Activated T-helper 2 cell treated with anti-CD3 and anti-CD28 coated beads, Interferon-gamma antibody, Interleukin-2, Interleukin-4, amounts not matched to agents 10 μg/mL and 5 μg/mL and 100 μg/mL, durations not matched to agents 14 hours and 24 hours and 36 hours (primary cell): Measurements from ENCODE around the gene RUNX2. TPM values are rescaled to one million over a fixed set of nuclear protein-coding genes. Genes with fewer than 3 reads are reported as not detected.

Source experiments
- DNase-seq: peaks from one replicate; pipeline ENCODE4 v3.0.0; 2021; ENCODE audit warnings: low spot score
- H3K27ac Mint-ChIP-seq: one replicate; pipeline ENCODE4 v1.8.0; 2021; ENCODE audit warnings: mixed read lengths
- H3K27me3 Mint-ChIP-seq: one replicate; pipeline ENCODE4 v1.8.0; 2021; ENCODE audit warnings: low read depth, mixed read lengths
- H3K36me3 Mint-ChIP-seq: one replicate; pipeline ENCODE4 v1.8.0; 2021; ENCODE audit warnings: low read depth, mixed read lengths
- H3K4me1 Mint-ChIP-seq: one replicate; pipeline ENCODE4 v1.8.0; 2021; ENCODE audit warnings: low read depth, mixed read lengths
- H3K4me3 Mint-ChIP-seq: one replicate; pipeline ENCODE4 v1.8.0; 2021; ENCODE audit warnings: low read depth, mild to moderate bottlenecking, moderate library complexity, mixed read lengths
- H3K9me3 Mint-ChIP-seq: one replicate; pipeline ENCODE4 v1.8.0; 2021; ENCODE audit warnings: mixed read lengths
- intact Hi-C: fragments of 100-400 bp; cut with micrococcal nuclease; formaldehyde crosslinking; loops from one replicate; pipeline ENCODE4 v1.15.1; 2023
- total RNA-seq: library from RNA; stranded (reverse); gene quantifications from 2 replicates; pipeline ENCODE4 v1.2.3, GENCODE V29; 2022

Gene RUNX2
- total RNA-seq, 1 donor from 2014 or later: 60.8 TPM

DNA sequence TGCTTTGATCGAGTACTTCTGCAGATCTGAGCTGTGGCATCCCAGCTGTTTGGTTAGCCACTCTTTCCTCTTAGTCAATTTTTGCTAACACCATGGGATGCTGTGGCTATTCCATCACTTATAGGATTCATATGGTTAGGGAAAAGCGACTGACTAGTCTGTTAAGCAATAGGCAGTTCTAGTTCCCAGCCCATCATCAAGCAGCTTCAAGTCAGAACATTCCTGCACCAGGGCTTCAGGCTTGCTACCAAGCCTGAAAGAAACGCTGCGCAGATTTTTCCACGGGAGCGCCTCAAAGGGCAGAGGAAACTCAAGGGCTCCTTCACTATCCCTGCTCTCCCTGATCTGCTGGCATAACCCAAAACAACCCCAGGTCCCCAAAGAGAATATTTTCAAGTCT, 209.4 kb downstream of the RUNX2 start:
- H3K4me1 Mint-ChIP-seq: peaks cover 65% of the 10 kb centered on the region
- no peaks in the 10 kb centered on the region for H3K27me3 Mint-ChIP-seq
- no peak overlapping the region for H3K27ac Mint-ChIP-seq
- H3K36me3 Mint-ChIP-seq: peaks cover 97% of the 10 kb centered on the region
- H3K9me3 Mint-ChIP-seq: no peaks in the 10 kb centered on the region
- DNase-seq: no peak
- intact Hi-C loops: no loop called here
- no peak overlapping the region for H3K4me3 Mint-ChIP-seq

DNA sequence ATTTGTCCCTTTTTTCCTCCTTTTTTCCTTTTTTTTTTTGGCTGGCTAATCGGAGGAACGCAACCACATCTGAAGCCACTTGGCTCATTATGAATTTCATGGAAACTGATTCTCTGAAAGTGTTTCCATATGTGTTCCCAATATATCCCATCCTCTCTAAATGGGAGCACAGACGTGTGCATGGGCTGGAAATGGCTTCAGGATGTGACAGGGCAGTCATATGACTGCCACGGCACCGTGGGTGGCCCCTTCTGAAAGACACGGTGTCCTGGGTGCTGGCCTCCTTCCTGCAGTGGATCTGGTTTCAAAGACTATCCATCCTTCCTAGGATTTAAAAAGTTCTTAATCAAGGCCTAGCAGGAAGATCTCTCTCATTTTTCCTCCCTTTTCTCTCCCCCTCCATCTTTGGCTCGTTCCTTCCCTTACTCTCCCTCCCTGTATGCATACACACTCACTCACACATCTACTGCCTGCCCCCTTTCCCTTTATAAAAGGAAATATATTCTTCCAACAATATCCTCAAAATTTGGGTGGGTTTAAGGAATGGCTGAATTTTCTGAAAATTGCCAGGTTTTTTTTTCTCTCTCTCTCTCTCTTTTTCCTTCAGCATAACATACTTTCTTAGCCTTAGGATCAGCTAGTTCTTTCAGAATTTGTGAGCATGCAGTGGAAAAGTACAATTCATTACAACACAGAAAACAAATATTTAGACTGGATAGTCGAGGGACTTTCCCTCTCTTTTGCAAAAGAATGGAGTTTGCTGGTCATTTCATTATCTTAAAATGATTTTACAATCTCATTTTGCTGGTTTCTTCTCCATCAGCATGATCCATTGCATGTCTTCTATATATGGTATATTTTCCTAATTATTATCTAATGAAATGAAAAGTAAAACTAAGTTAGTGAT, 210.8 kb downstream of the RUNX2 start:
- H3K27ac Mint-ChIP-seq: peak overlapping the region; percentile 18
- intact Hi-C loops: no loop called here
- H3K4me3 Mint-ChIP-seq: no peak overlapping the region
- peaks cover 69% of the 10 kb centered on the region for H3K4me1 Mint-ChIP-seq
- H3K27me3 Mint-ChIP-seq: no peaks in the 10 kb centered on the region
- H3K9me3 Mint-ChIP-seq: no peaks in the 10 kb centered on the region
- DNase-seq: no peak
- H3K36me3 Mint-ChIP-seq: peaks cover 95% of the 10 kb centered on the region

- Mint-ChIP-seq H3K4me3 (no peak overlapping the region), H3K36me3 (peaks cover 94% of the 10 kb centered on the region), H3K4me1 (peaks cover 67% of the 10 kb centered on the region), H3K27me3 (no peaks in the 10 kb centered on the region), H3K27ac (no peak overlapping the region), H3K9me3 (no peaks in the 10 kb centered on the region)
- intact Hi-C loops: loop anchor here (5.0 kb wide), 3 partner anchors 113 to 382 kb away; no protein-coding TSS in a partner anchor
- no peak for DNase-seq
Observed at GRCh38 chr6:45540375-45540920, 212.3 kb downstream of the RUNX2 start.

DNA sequence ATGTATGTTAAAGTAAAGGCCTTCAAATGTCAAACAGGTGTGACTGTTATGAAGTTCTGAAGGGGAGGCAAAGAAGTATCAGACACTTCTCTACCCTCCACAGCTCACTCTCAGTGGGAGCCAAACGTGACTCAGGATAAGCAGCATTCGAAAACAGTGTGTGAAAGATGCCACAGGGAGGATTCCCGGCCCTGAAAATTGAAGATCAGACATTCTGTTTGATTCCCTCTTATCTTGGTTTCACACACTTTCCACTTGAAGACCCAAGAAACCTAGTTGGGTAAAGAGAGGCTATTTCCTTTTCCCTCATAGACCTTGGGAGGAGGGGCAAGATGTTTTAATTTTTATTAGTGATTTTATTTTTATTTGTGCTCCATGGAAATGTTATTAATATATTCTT, 213.8 kb downstream of the RUNX2 start:
- intact Hi-C loops: loop anchor here (5.0 kb wide), 3 partner anchors 115 to 380 kb away; no protein-coding TSS in a partner anchor
- Mint-ChIP-seq H3K4me1 (peaks cover 64% of the 10 kb centered on the region), H3K36me3 (peaks cover 91% of the 10 kb centered on the region), H3K27me3 (no peaks in the 10 kb centered on the region), H3K4me3 (no peak overlapping the region), H3K27ac (peak overlapping the region; percentile 7), H3K9me3 (no peaks in the 10 kb centered on the region)
- no peak for DNase-seq

DNA sequence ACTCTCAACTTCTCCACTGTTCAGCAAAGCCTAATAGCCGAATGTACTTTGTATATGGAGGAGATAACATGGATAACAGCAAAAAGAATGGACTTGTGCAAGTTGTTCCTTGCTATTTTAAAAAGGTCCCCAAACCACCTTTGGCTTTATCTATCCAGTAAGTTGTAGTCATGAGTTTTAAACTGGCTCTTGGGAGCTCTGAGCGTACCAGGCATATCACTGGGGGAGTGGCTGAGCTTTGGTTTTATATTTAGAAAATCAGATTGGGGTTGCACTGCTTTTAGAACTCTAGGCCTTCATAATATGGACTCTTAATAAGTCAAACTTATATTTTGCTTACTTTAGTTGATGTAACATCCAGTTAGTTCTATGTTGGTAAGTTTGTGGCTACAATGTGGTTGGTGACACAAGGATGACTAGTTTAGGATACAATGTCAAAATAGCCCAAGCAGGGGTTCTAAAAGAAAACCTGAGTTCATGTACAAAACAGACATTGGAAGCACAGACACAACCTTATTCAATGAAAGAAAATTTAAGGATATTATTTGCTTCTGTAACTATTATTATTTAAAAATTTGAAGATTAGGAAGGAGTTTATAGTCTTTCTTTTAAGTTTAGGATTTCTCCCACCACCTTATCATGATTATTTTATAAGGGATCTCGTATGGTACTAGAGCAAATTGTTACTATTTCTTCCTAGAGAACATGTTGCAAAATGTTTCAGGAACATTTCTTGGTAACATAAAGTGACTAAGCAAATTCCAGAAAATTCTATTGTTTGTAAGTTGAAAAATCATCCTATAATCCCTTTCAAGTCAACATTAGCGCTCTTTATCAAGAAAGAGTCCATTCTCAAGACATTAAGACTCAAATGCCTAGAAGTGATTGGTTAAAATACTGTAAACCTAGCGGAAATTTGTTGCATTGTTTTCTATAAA, 215.4 kb downstream of the RUNX2 start:
- no peaks in the 10 kb centered on the region for H3K27me3 Mint-ChIP-seq
- H3K36me3 Mint-ChIP-seq: peaks cover 90% of the 10 kb centered on the region
- intact Hi-C loops: loop anchor here (5.0 kb wide), 3 partner anchors 116 to 379 kb away; no protein-coding TSS in a partner anchor
- H3K9me3 Mint-ChIP-seq: no peaks in the 10 kb centered on the region
- no peak overlapping the region for H3K4me3 Mint-ChIP-seq
- H3K4me1 Mint-ChIP-seq: peaks cover 68% of the 10 kb centered on the region
- no peak for DNase-seq
- H3K27ac Mint-ChIP-seq: peak overlapping the region; percentile 24

DNA sequence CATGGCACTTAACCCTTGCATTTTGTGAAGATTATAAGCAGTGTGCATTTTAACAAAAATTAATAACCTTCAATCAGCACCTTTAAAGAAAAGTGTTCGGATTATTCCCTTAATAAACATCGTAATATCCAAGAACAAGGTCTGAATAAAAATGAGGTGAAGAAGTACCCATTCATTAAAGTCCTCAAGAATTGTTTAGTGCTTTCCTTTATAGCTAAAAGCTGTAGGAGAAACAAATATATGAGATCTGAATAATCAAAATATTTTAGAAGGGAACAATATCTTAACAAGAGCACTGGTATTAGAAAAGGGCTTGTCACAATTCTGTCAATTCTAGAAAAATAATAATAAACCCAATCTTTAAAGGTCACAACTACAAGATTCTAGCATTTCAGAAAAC, 217.3 kb downstream of the RUNX2 start:
- Mint-ChIP-seq H3K27me3 (no peaks in the 10 kb centered on the region), H3K4me3 (no peak overlapping the region), H3K27ac (peak overlapping the region; percentile 15), H3K36me3 (peaks cover 86% of the 10 kb centered on the region), H3K4me1 (peaks cover 52% of the 10 kb centered on the region), H3K9me3 (no peaks in the 10 kb centered on the region)
- intact Hi-C loops: no loop called here
- no peak for DNase-seq

- Mint-ChIP-seq H3K27me3 (no peaks in the 10 kb centered on the region), H3K27ac (peak overlapping the region; percentile 12), H3K4me3 (no peak overlapping the region), H3K9me3 (no peaks in the 10 kb centered on the region), H3K36me3 (peaks cover 65% of the 10 kb centered on the region), H3K4me1 (peaks cover 48% of the 10 kb centered on the region)
- intact Hi-C loops: loop anchor here (2.0 kb wide), 1 partner anchor 54 kb away; no protein-coding TSS in a partner anchor
- no peak for DNase-seq
Observed at GRCh38 chr6:45548657-45549515, 220.8 kb downstream of the RUNX2 start.

DNA sequence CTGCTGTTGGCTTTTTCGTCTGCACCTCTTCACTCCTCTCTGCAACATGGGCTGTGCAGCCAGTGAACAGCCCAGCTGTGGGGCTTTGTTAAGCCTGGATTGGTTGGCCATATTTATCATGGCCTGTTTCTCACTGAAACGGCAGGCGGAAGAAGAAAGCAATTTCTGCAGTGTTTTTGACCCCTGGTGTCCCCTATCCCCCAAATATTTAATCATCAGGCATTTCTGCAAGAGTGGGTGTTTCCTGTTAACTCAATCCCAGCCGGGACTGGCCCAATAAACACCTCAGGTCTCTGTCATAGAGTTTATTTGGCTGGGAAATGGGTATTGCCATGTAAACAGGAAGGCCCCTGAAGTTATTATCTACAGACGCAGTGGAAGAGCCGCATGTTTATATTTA, 224.4 kb downstream of the RUNX2 start:
- intact Hi-C loops: no loop called here
- H3K27me3 Mint-ChIP-seq: no peaks in the 10 kb centered on the region
- H3K4me1 Mint-ChIP-seq: peaks cover 55% of the 10 kb centered on the region
- H3K4me3 Mint-ChIP-seq: no peak overlapping the region
- peak overlapping the region; percentile 67 for H3K27ac Mint-ChIP-seq
- no peak for DNase-seq
- peaks cover 40% of the 10 kb centered on the region for H3K36me3 Mint-ChIP-seq
- H3K9me3 Mint-ChIP-seq: no peaks in the 10 kb centered on the region

GRCh38 chr6:45553730-45554344, 225.7 kb downstream of the RUNX2 start:
- intact Hi-C loops: no loop called here
- Mint-ChIP-seq H3K4me3 (no peak overlapping the region), H3K27me3 (no peaks in the 10 kb centered on the region), H3K36me3 (peaks cover 36% of the 10 kb centered on the region), H3K27ac (peak overlapping the region; percentile 5), H3K4me1 (peaks cover 56% of the 10 kb centered on the region), H3K9me3 (no peaks in the 10 kb centered on the region)
- no peak for DNase-seq

DNA sequence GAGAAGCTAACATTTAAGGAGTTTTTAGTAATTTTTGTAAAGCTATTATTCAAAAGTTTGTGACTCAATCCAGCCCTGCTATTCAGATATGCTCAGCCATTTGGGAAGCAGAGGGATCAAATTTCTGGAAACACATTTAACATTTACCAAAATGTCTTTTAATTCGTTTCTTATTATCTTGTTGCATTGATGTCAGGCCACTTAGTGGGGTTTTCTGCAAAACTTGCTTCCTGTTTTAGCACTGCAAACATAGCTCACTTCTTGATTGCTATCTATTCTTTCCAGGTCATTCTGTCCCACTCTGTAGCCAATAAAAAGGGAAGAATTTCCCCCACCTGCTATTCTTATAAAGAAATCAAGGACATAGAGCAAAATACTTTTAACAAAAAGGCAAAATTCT, 226.5 kb downstream of the RUNX2 start:
- Mint-ChIP-seq H3K4me3 (no peak overlapping the region), H3K27me3 (no peaks in the 10 kb centered on the region), H3K36me3 (peaks cover 38% of the 10 kb centered on the region), H3K4me1 (peaks cover 62% of the 10 kb centered on the region), H3K27ac (no peak overlapping the region), H3K9me3 (peaks cover 5% of the 10 kb centered on the region)
- DNase-seq: no peak
- intact Hi-C loops: no loop called here

GRCh38 chr6:45555981-45556771, 228.0 kb downstream of the RUNX2 start:
- H3K4me3 Mint-ChIP-seq: no peak overlapping the region
- H3K36me3 Mint-ChIP-seq: peaks cover 38% of the 10 kb centered on the region
- H3K27ac Mint-ChIP-seq: no peak overlapping the region
- H3K9me3 Mint-ChIP-seq: peaks cover 9% of the 10 kb centered on the region
- H3K4me1 Mint-ChIP-seq: peaks cover 69% of the 10 kb centered on the region
- no peak for DNase-seq
- H3K27me3 Mint-ChIP-seq: no peaks in the 10 kb centered on the region
- intact Hi-C loops: loop anchor here (5.0 kb wide), 1 partner anchor 69 kb away; no protein-coding TSS in a partner anchor
